ENCODE measurements around the gene LRRIQ1. TPM values are rescaled to one million over a fixed set of nuclear protein-coding genes. Genes with fewer than 3 reads are reported as not detected.
A peak's percentile ranks its signal among the peaks of the same experiment; 100 is the strongest.

Gene LRRIQ1
- total and polyA plus RNA-seq, 8 donors, result 0.31 to 2.0 (median 0.74) TPM

GRCh38 chr12:85065837-85066482 lies 29.8 kb downstream of the LRRIQ1 start:
- no peak for TF ChIP-seq CTCF (IDR thresholded peaks at IDR 0.05)
- Histone ChIP-seq H3K27me3 (no peaks in the 10 kb centered on the region), H3K9me3 (no peaks in the 10 kb centered on the region), H3K36me3 (no peaks in the 10 kb centered on the region), H3K4me1 (no peaks in the 10 kb centered on the region), H3K4me3 (no peak overlapping the region), H3K27ac (no peak overlapping the region)
- intact Hi-C loops (cut with DNase I), result no loop called here
- ATAC-seq (no peak), FAIRE-seq (no peak), DNase-seq (no peak)
- 81 to 91% methylated on average over 3 of the region's 3 CpGs for WGBS, 2 donors

- no peak for TF ChIP-seq CTCF (IDR thresholded peaks at IDR 0.05)
- no peaks in the 10 kb centered on the region for H3K4me1 ChIP-seq
- no peaks in the 10 kb centered on the region for H3K9me3 ChIP-seq
- FAIRE-seq, result no peak
- WGBS, 2 donors, result 62% methylated on average over 1 of the region's 1 CpG
- no peak for DNase-seq
- no peaks in the 10 kb centered on the region for H3K36me3 ChIP-seq
- H3K27me3 ChIP-seq, result no peaks in the 10 kb centered on the region
- no peak for ATAC-seq
- no peak overlapping the region for H3K4me3 ChIP-seq
- no peak overlapping the region for H3K27ac ChIP-seq
- intact Hi-C loops (cut with DNase I), result no loop called here
Observed at GRCh38 chr12:85072826-85073225, 36.7 kb downstream of the LRRIQ1 start.

- peak in 1 of 6 donors; percentile 14 for DNase-seq
- Histone ChIP-seq H3K27ac (no peak overlapping the region), H3K4me3 (no peak overlapping the region), H3K9me3 (no peaks in the 10 kb centered on the region), H3K27me3 (no peaks in the 10 kb centered on the region), H3K4me1 (no peaks in the 10 kb centered on the region), H3K36me3 (no peaks in the 10 kb centered on the region)
- TF ChIP-seq CTCF (IDR thresholded peaks at IDR 0.05), result peak in 1 of 4 donors; percentile 20
- peak; percentile 66 to 98 (median 82) for ATAC-seq
- 0% methylated on average over 1 of the region's 1 CpG for WGBS, 2 donors
- intact Hi-C loops (cut with DNase I), result no loop called here
- peak; percentile 78 for FAIRE-seq
Observed at GRCh38 chr12:85076688-85077430, 40.7 kb downstream of the LRRIQ1 start.

- ATAC-seq (no peak), DNase-seq (no peak), FAIRE-seq (no peak)
- H3K9me3 ChIP-seq, result no peaks in the 10 kb centered on the region
- H3K4me3 ChIP-seq, result no peak overlapping the region
- WGBS, 2 donors, result 66 to 70% methylated on average over 5 of the region's 5 CpGs
- no peaks in the 10 kb centered on the region for H3K4me1 ChIP-seq
- no peak for TF ChIP-seq CTCF (IDR thresholded peaks at IDR 0.05)
- intact Hi-C loops (cut with DNase I), result no loop called here
- H3K36me3 ChIP-seq, result no peaks in the 10 kb centered on the region
- H3K27ac ChIP-seq, result no peak overlapping the region
- no peaks in the 10 kb centered on the region for H3K27me3 ChIP-seq
Observed at GRCh38 chr12:85085066-85085465, 48.9 kb downstream of the LRRIQ1 start.

- intact Hi-C loops (cut with DNase I), result no loop called here
- Histone ChIP-seq H3K4me1 (no peaks in the 10 kb centered on the region), H3K27me3 (no peaks in the 10 kb centered on the region), H3K36me3 (no peaks in the 10 kb centered on the region), H3K9me3 (no peaks in the 10 kb centered on the region), H3K27ac (no peak overlapping the region), H3K4me3 (no peak overlapping the region)
- no peak for TF ChIP-seq CTCF (IDR thresholded peaks at IDR 0.05)
- 62 to 83% methylated on average over 5 of the region's 5 CpGs for WGBS, 2 donors
- DNase-seq, result peak in 1 of 6 donors; percentile 12
- ATAC-seq, result no peak
- FAIRE-seq, result no peak
Observed at GRCh38 chr12:85089792-85090191, 53.6 kb downstream of the LRRIQ1 start.

All from pancreas (tissue), 10 donors.